HEK293T (cell line): ENCODE results near the gene TCERG1L.

Source experiments
- CTCF ChIA-PET: fragments of 350-600 bp; formaldehyde crosslinking; extraction: SDS; loops from one replicate; lab custom pipeline; 2021; ENCODE audit warnings: antibody characterized with exemption, inconsistent platforms; lab: Yijun Ruan, JAX
- POLR2A ChIA-PET: fragments of 350-600 bp; formaldehyde crosslinking; extraction: SDS; loops from one replicate; lab custom pipeline; 2020; ENCODE audit warnings: antibody characterized with exemption, inconsistent platforms; lab: Yijun Ruan, JAX
- DNase-seq: peaks from one replicate; pipeline ENCODE4 v3.0.0; 2012; ENCODE audit warnings: mixed read lengths; ENCODE audit errors: extremely low spot score
- ARNT ChIP-seq: fragments of 450-650 bp; IDR thresholded peaks from 2 replicates; pipeline ENCODE4 v1.6.1; 2017; ENCODE audit warnings: mild to moderate bottlenecking
- BHLHE40 ChIP-seq: fragments of 450-650 bp; IDR thresholded peaks from 2 replicates; pipeline ENCODE4 v1.6.1; 2016; ENCODE audit warnings: mild to moderate bottlenecking, moderate library complexity, borderline replicate concordance
- CTBP1 ChIP-seq: fragments of 450-650 bp; IDR thresholded peaks from 2 replicates; pipeline ENCODE4 v1.6.1; 2016; ENCODE audit warnings: borderline replicate concordance
- ELF4 ChIP-seq: fragments of 450-650 bp; IDR thresholded peaks from 2 replicates; pipeline ENCODE4 v1.6.1; 2017; ENCODE audit warnings: antibody characterized with exemption
- FOXA1 ChIP-seq: fragments of 450-650 bp; IDR thresholded peaks from 2 replicates; pipeline ENCODE4 v1.6.1; 2016; ENCODE audit warnings: mild to moderate bottlenecking
- FOXK2 ChIP-seq: fragments of 450-650 bp; IDR thresholded peaks from 2 replicates; pipeline ENCODE4 v1.6.1; 2016; ENCODE audit warnings: mild to moderate bottlenecking
- FOXM1 ChIP-seq: fragments of 450-650 bp; IDR thresholded peaks from 2 replicates; pipeline ENCODE4 v1.6.1; 2017; ENCODE audit warnings: mild to moderate bottlenecking, borderline replicate concordance
- HDGF ChIP-seq: fragments of 450-650 bp; IDR thresholded peaks from 2 replicates; pipeline ENCODE4 v1.6.1; 2017; ENCODE audit warnings: antibody characterized with exemption, borderline replicate concordance
- L3MBTL2 ChIP-seq: fragments of 450-650 bp; conservative IDR thresholded peaks from 2 replicates; pipeline ENCODE4 v1.6.1; 2016; ENCODE audit warnings: mild to moderate bottlenecking
- LEF1 ChIP-seq: fragments of 450-650 bp; IDR thresholded peaks from 2 replicates; pipeline ENCODE4 v1.6.1; 2017; ENCODE audit warnings: mild to moderate bottlenecking, borderline replicate concordance
- NFRKB ChIP-seq: fragments of 450-650 bp; IDR thresholded peaks from 2 replicates; pipeline ENCODE4 v1.6.1; 2016; ENCODE audit warnings: mild to moderate bottlenecking, moderate library complexity
- PKNOX1 ChIP-seq: fragments of 450-650 bp; IDR thresholded peaks from 2 replicates; pipeline ENCODE4 v1.6.1; 2016
- SP1 ChIP-seq: fragments of 450-650 bp; IDR thresholded peaks from 2 replicates; pipeline ENCODE4 v1.6.1; 2017
- SUZ12 ChIP-seq: fragments of 450-650 bp; IDR thresholded peaks from 2 replicates; pipeline ENCODE4 v1.6.1; 2016; ENCODE audit warnings: mild to moderate bottlenecking
- TARDBP ChIP-seq: fragments of 450-650 bp; IDR thresholded peaks from 2 replicates; pipeline ENCODE4 v1.6.1; 2016
- ZNF384 ChIP-seq: fragments of 450-650 bp; IDR thresholded peaks from 2 replicates; pipeline ENCODE4 v1.6.1; 2016

Gene TCERG1L

GRCh38 chr10:131058799-131059198 is 252.7 kb downstream of the TCERG1L start:
- CTCF ChIA-PET = no interaction called here
- no peak for TF ChIP-seq L3MBTL2
- no peak for TF ChIP-seq HDGF
- no peak for TF ChIP-seq FOXA1
- TF ChIP-seq PKNOX1 = no peak
- no peak for TF ChIP-seq SP1
- TF ChIP-seq ELF4 = no peak
- no peak for TF ChIP-seq ZNF384
- no peak for TF ChIP-seq ARNT
- TF ChIP-seq BHLHE40 = no peak

GRCh38 chr10:131056781-131057180 is 254.7 kb downstream of the TCERG1L start:
- no peak for TF ChIP-seq FOXK2
- TF ChIP-seq CTBP1 = no peak
- no peak for TF ChIP-seq ELF4
- no peak for TF ChIP-seq FOXM1
- TF ChIP-seq SUZ12 = no peak
- no peak for TF ChIP-seq NFRKB
- no peak for DNase-seq
- ChIA-PET POLR2A (no interaction called here), CTCF (no interaction called here)

More at GRCh38 chr10:131058799-131059198, 252.7 kb downstream of the TCERG1L start:
- DNase-seq = no peak
- POLR2A ChIA-PET = no interaction called here

GRCh38 chr10:131056091-131056579 is 255.4 kb downstream of the TCERG1L start:
- DNase-seq = no peak
- POLR2A ChIA-PET = no interaction called here
- CTCF ChIA-PET = no interaction called here
- TF ChIP-seq ZNF384 (no peak), SUZ12 (no peak), L3MBTL2 (no peak), TARDBP (no peak), ELF4 (no peak), LEF1 (no peak), FOXA1 (no peak), CTBP1 (no peak), SP1 (no peak), BHLHE40 (no peak), ARNT (no peak), HDGF (no peak), FOXK2 (no peak), PKNOX1 (no peak), FOXM1 (no peak), NFRKB (no peak)

- no peak for DNase-seq
- no peak for TF ChIP-seq FOXM1
- no peak for TF ChIP-seq CTBP1
- no peak for TF ChIP-seq ELF4
- no peak for TF ChIP-seq SUZ12
- TF ChIP-seq L3MBTL2 = no peak
- no peak for TF ChIP-seq NFRKB
- no peak for TF ChIP-seq HDGF
- TF ChIP-seq ARNT = no peak
- no peak for TF ChIP-seq TARDBP
- no peak for TF ChIP-seq ZNF384
- no peak for TF ChIP-seq LEF1
- TF ChIP-seq BHLHE40 = no peak
- TF ChIP-seq SP1 = no peak
- no peak for TF ChIP-seq FOXK2
- TF ChIP-seq PKNOX1 = no peak
- TF ChIP-seq FOXA1 = no peak
- POLR2A ChIA-PET = no interaction called here
- CTCF ChIA-PET = no interaction called here
Measured at GRCh38 chr10:131055437-131055836, 256.1 kb downstream of the TCERG1L start.

- ChIA-PET CTCF (no interaction called here), POLR2A (no interaction called here)
- TF ChIP-seq PKNOX1 = no peak
- TF ChIP-seq TARDBP = no peak
- no peak for TF ChIP-seq FOXM1
- TF ChIP-seq ZNF384 = no peak
- TF ChIP-seq SP1 = no peak
- no peak for TF ChIP-seq FOXA1
- TF ChIP-seq SUZ12 = no peak
- no peak for DNase-seq
Measured at GRCh38 chr10:131053192-131053591, 258.3 kb downstream of the TCERG1L start.

GRCh38 chr10:131050162-131050766 is 261.3 kb downstream of the TCERG1L start:
- no peak for TF ChIP-seq TARDBP
- no peak for TF ChIP-seq FOXK2
- TF ChIP-seq SUZ12 = no peak
- no peak for TF ChIP-seq CTBP1
- no peak for TF ChIP-seq NFRKB
- TF ChIP-seq ELF4 = no peak
- no peak for TF ChIP-seq ZNF384
- TF ChIP-seq PKNOX1 = no peak
- no peak for DNase-seq
- ChIA-PET POLR2A (no interaction called here), CTCF (no interaction called here)
